HG02943 (cell line): ENCODE measurements around the gene PRMT1.

Source experiments
- ATAC-seq: cut with Tn5 transposase; IDR thresholded peaks from one replicate; pipeline ENCODE4 v1.9.1; 2021; ENCODE audit warnings: mild to moderate bottlenecking, low read depth, moderate library complexity; ENCODE audit not compliant: unreplicated experiment

Gene PRMT1

GRCh38 chr19:49666120-49666444 lies 11.0 kb upstream of the PRMT1 start:
- no peak for ATAC-seq

GRCh38 chr19:49667473-49667872 lies 9.6 kb upstream of the PRMT1 start:
- ATAC-seq: no peak

- ATAC-seq: no peak
These were observed 7.6 kb upstream of the PRMT1 start for GRCh38 chr19:49669516-49669915.

GRCh38 chr19:49672131-49672919 lies 4.7 kb upstream of the PRMT1 start:
- no peak for ATAC-seq

GRCh38 chr19:49676136-49676783 lies 811 bp upstream of the PRMT1 start:
- ATAC-seq: no peak

- ATAC-seq: peak; percentile 60
These were observed 264 bp upstream of the PRMT1 start for GRCh38 chr19:49676784-49677230.

- ATAC-seq: no peak
These were observed 1.0 kb downstream of the PRMT1 start for GRCh38 chr19:49677901-49678674.

- no peak for ATAC-seq
These were observed 2.1 kb downstream of the PRMT1 start for GRCh38 chr19:49678985-49679770.

- ATAC-seq: no peak
These were observed 2.8 kb downstream of the PRMT1 start for GRCh38 chr19:49679771-49680413.

- ATAC-seq: no peak
These were observed 3.6 kb downstream of the PRMT1 start for GRCh38 chr19:49680421-49681351.

- ATAC-seq: no peak
These were observed 4.8 kb downstream of the PRMT1 start for GRCh38 chr19:49681830-49682229.

- no peak for ATAC-seq
These were observed 5.2 kb downstream of the PRMT1 start for GRCh38 chr19:49682274-49682673.

GRCh38 chr19:49683814-49684250 lies 6.8 kb downstream of the PRMT1 start:
- ATAC-seq: no peak

GRCh38 chr19:49684251-49684982 lies 7.3 kb downstream of the PRMT1 start:
- ATAC-seq: no peak

GRCh38 chr19:49684983-49685553 lies 8.0 kb downstream of the PRMT1 start:
- no peak for ATAC-seq

- no peak for ATAC-seq
These were observed 8.8 kb downstream of the PRMT1 start for GRCh38 chr19:49685845-49686332.

GRCh38 chr19:49686503-49687088 lies 9.5 kb downstream of the PRMT1 start:
- ATAC-seq: no peak
